DMS114 treated with DMSO at 0.1 percent for 48 hours (cell line): ENCODE data around the gene BDKRB1.

Source experiments
- DNase-seq: peaks from one replicate; lab custom pipeline; 2025; ENCODE audit not compliant: unreplicated experiment; lab: John Stamatoyannopoulos, UW

BDKRB1 gene

DNA sequence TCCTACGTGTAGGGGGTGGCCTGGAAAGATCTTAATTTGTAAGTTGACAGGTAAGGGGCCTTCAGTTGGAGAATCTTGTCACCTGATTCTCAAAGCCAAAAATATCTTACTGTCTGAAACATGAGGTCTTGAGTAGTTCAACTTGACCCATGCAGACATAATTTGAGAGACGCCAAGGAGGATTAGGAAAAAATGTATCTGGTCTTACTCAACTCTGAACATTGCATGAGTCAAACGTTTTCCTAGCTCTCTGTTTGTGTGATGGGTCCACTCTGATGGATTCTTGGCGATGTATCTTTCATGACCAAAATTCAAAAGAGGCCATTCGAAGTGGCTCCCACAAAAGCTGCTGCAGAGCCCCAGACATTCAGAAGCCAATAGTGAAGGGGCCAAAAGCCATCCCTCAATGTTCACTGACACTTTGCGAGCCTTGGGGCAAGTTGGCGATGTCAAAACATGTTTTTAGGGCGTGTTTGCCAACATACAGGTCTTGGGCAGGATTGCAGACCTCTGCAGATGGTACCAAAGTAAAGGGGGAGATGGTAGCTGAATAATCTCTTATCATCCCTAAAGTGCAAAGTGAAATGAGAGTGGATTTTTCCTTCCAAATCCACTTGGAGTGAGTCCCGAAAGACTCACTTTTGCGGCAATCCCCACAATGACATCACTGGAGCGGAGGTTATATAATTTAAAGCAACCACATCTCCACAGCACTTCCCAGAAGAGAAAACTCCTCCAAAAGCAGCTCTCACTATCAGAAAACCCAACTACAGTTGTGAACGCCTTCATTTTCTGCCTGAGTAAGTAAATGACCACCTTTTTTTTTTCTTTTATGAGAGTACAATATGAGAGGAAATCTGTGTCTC, at the start of gene BDKRB1:
Gene BDKRB1, plus strand, starts transcription at position 710 of the 866 bp plus-strand sequence. CDS start 7,473 bp downstream, outside the sequence.
- DNase-seq, result no peak

DNA sequence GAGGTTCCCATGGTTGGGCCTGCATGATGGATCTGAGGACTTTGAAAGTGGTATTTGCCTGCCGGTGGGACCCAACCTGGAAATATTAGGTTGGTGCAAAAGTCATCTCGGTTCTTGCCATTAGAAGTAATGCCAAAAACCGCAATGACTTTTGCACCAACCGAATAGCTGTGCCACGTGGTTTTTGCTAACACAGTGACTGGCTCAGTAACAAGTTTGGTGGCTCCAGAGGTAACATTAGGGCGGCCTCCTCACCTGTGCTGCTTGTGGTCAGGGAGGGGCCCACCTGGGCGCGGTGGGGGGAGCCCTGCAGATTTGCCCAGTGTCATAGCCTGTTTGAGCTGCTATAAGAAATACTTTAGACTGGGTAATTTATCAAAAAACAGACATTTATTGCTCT, 49.5 kb upstream of the BDKRB1 start:
- DNase-seq, result no peak

DNA sequence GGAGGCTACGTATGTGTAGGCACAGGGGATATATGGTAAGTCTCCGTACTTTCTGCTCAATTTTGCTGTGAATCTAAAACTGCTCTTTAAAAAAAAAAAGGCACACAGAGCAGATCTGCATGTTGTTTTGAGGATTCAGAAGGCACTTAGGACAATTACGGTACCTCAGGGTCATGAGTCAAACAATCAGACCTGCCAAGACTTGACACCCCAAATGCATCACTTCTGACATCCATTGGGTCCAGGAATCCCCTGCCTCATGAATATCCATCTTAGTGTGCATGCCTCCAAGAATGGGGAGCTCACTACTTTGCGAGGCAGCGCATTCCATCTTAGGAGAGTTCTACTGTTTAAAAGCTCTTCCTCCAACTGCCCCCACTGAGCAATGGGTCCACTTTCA, 48.3 kb upstream of the BDKRB1 start:
- no peak for DNase-seq

DNA sequence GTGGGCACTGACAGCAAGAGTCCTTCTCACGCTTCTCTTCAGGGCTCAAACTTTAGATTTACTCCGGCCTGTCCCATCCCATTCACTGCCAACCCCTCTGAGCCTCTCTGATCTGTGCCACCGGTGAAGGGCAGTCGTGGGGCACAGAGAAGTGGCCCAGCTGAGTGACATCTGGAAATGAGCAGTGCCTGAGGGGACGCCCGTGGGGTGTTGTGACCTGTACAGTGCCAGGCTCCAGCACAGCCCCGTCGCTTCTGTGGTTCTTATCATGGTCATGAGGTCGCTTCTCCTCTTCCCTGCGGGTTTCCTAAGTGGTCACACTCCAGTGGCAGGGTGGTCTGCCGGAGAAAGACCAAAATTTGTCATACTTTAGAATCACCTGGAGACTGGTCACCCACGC, 47.3 kb upstream of the BDKRB1 start:
- DNase-seq, result no peak

DNA sequence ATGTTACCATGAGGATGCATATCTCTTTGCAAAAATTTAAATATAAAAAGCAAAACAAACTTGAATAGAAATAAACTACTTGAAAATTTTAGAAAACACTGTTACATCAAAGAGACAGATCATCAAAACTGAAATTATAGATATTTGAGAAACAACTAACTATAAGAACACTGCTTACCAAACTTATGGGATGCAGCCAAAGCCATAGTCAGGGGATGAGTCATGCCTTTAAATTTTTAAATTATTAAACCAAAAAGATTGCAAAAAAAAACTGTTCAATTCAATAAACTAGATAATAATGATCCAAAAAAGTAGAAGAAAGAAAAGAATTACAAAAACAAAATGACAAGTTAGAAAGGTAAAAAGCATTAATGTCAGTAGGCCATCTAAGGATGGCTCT, 43.9 kb upstream of the BDKRB1 start:
- DNase-seq, result no peak

DNA sequence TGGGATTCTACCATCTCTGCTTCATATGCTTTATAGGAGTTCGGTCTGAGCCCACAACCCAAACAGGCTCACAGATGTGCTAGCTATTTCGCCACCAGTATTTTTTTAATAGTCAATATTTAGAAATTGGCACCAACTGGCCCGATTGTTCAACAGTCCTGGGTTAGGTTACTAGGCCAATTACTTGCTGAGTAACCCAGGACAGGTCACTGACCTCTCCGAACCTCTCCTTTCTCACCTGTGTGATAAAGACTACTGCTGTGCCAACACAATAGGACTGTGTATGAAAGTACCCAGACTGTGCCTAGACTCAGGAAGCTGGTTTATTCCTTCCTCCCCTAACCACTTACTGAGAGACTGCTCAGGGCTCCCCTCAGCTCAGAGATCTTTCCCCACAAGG, 43.1 kb upstream of the BDKRB1 start:
- no peak for DNase-seq

DNA sequence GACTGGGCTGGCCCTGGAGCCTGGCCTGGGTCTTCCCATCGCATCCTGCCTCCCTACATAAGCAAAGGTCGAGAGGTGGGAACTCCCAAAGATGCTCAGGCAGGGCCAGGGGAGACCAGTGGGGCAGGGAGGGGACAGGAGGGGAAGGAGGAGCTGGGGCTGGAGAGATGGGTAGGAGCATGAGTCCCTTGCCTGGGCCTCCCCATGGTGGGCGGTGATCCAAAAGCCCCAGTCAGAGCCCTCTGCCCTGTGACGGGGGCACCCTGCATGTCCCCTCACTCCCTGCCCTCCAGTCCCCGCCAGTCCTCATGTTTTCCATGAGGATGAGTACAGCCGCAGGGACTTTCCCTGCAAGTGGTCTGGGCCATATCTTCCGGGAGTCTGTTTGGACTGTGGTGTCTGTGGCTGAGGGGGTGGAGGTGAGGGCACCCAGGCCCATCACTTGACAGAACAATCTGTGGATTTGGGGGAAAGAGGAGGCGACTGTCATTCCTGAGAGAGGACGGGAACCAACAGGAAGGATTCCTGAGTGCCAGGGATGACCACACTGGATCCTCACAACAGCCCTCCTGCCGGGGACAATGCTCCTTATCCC, 42.0 kb upstream of the BDKRB1 start:
- DNase-seq, result no peak

DNA sequence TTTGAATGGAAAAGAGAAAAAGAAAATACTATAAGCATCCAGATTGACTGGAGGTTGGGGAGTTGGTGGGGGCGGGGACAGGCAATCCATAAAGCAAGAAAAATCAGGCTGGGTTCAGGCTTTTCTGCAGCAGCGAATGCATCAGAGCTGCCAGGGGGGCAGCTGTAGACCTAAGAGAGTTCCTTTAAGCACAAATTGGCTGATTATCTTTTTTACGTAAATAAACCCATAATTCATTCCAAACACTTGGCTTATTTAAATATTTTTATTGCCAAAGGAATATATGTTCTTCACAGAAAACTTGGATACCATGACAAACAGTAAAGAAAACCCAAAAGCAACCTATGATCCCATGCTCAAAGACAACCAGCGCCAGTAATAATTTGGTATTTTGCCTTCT, 41.2 kb upstream of the BDKRB1 start:
- no peak for DNase-seq

DNA sequence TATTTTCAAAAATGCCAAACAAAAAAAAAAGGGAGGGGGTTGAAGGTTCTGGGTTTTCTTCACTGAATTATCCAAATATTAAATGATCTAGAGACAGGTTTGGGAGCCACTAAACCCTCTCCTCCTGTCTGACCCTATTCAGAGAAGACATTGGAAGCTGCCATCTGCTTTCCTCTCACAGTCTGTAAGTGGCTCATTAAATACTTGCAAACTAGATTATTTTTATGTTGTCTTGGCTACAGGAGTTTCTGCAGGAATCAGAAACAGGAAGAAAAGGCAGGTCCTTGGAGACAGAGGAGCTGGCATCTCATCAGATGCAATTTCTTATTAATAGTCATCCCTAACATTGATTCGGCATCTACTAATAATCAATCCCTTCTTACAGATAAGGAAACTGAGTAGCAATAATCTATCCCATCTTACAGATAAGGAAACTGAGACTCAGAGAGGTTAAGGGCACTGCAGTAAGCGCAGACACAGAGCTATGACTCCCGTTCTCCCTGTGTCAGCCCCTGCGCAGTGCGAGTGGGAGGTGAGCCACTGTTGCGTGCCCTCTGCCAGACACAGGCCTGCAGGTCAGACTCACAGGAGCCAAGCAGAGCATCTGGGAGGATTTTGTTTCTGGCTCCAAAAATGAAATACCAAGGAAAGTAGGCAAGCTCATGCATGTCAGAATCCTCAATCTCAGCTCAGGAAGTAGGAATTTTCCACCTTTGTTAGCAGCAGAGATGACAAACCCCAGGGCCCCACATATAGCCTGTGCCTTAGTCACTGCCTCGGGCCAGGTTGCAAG, 40.4 kb upstream of the BDKRB1 start:
- DNase-seq, result no peak

DNA sequence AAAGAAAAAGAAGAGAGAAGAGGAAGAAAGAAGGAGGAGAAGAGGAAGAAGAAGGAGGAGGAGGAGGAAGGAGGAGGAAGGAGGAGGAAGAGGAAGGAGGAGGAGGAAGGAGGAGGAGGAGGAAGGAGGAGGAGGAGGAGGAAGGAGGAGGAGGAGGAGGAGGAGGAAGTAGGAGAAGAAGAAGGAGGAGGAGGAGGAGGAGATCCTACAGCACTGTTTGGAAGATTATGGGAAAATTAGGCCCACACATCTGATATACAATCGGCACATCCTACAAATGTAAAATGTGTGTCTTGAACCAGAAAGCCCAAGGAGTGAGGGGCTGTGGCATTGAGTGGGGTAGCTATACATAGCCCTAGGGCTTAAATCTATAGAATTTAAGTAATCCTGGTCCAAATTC, 39.4 kb upstream of the BDKRB1 start:
- DNase-seq, result no peak

DNA sequence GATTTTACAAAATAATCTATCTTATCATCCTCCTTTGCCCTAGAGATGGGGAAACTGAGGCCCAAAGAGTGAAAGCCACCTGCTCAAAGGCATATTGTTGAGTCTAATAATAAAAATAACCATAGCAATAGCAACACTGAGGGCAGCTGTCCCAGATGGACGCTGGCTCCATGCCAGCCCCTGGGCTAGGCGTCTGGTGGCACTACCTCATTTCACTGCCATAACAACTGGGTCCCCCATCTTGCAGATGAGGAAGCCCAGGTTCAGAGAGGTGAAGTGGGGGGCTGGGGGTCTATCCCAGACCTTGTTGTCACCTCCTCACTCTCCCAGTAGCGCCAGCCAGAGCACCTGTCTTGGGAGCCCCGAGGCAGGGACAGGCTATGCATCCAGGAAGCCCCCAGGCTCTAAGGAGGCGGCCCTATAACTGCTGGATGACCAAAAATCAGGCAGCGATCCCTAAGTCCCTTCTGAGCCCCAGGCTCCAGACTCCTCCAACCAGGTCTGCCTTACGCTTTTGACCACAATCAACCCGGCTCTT, 38.6 kb upstream of the BDKRB1 start:
- DNase-seq, result no peak

DNA sequence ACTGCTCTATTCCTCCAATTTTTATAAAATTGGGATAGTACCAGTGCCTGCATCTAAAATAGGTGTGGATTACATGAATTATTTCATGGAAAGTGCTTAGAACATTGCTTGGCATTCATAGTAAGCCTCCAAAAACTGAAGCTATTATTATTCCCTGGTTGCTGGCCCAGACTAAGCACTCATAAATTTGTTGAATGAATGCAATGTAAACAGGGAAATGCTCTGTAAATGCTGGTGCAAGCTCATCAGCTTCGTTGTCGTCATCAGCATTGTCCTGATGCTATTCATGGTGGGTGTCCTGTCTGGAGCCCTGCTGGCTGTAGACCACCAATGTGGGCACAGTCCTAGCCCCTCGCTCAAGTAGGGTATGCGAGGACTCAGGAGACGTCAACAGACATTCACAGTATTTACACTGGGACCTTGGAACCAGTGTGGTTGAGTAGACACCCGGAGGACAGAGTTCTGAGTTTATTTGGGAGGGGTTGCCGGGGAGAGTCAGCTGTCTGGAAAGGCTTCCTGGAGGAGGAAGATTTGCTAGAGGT, 34.8 kb upstream of the BDKRB1 start:
- no peak for DNase-seq

DNA sequence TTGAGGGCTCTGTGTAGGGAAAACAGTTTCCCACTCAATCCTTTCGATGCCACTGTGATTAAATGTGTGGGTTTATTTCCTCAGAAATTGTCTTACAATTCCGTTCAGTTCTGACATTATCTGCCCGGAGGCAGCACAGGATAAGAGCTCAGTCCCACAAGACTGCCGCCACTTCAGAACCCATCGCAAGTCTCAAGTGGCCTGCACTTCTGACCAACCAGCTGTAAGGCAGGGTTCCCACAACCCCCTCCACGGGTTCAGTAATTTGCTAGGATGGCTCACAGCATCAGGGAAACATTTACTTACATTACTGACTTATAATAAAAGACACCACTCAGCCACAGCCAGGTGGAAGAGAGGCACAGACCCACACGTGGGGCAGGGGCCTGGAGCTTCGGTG, 34.2 kb upstream of the BDKRB1 start:
- DNase-seq, result no peak

DNA sequence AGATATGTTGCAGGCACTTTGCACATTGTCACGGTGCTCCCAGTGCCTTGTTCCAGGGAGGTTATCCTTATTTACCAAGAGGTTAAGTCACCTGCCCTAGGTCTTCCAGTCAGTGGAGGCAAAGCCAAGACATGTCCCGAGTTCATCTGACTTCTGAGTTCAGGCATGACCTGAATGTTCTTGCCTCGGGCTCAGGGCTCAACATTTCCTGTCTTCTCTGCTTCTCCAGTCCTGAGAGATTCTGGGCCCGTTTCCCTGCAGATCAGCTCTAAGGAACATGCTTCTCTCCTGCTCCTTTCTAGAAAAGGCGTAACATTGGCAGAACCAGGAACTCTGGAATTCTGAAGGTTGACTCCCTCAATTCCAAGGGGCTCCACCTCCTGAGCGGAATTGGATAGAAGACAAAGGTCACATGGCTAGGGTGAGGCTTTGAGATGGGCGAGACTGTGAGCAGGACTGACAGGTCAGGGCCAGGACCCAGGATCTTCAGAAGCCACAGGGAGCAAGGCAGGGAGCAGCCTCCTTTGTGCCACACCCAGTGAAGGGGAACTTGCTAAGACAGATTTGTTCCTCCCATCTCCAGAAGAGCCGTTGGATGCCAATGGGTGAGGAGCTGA, 31.4 kb upstream of the BDKRB1 start:
- DNase-seq, result no peak

DNA sequence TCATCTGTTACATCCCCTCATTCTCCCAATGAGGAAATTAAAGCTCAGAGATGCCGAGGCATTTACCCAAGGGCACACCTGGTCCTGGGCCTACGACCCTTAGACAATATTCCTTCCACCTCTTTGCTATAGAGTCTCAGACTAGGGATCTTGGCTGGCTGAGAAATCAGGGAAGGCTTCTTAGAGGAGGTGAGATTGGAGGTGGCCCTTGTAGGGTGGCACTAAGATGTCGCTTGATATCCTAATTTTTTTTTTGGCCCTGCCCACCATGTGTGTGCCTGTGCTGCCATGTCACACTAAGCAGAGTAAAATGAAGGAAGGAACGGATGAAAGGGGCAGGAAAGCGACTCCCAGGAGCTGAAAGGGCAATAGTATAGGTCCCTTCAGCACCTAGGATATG, 30.8 kb upstream of the BDKRB1 start:
- no peak for DNase-seq

DNA sequence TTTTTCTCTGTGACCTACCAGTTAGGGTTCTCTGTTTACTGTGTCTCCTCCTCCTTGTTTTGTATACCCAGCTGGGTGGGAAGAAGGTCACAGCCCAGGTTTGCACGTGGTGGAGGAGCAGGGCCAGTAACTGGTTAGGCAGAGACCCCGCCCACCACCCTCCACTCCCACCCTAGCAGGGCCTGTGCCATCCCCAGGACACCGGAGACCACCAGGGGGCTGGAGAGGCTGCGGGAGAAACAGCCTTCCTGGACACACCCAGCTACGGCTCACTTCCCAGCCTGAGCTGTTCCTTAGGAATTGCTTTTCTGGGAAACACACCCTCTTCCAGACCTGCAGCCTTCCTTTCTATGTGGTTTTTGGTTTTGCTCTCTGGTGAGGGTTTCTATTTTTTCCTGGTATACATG, 30.3 kb upstream of the BDKRB1 start:
- no peak for DNase-seq

DNA sequence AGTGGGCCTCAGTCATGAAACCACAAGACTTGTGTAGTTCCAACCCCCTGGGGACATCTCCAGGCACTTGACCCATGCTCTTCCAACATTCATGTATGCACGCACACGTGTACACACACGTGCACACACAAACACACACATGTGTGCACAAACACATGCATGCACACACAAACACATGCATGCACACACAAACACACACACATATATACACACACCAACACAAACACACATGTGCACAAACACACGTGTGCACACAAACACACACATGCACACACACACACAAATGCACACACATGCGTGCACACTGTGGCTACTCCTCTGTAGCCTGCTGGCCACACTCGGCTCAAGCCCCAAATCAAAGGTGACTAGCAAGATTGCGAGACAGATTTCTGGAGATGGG, 28.6 kb upstream of the BDKRB1 start:
- DNase-seq, result no peak

DNA sequence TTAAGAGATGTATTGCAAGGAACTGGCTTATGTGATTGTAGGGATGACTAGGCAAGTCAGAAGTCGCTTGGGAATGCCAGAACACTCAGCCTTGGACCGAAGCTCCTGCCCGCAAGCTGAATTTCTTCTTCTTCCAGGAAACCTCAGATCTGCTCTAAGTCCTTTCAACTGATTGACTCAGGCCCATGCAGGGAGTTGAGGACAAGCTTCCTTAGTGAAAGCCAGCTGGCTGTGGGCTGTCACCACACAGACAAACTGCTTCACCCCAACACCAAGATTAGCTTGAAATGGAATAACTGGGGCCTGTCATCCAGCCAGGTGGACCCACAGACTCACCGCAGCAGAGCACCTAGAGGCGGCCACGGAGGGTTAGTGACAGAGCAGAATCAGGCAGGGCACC, 26.7 kb upstream of the BDKRB1 start:
- DNase-seq, result no peak

DNA sequence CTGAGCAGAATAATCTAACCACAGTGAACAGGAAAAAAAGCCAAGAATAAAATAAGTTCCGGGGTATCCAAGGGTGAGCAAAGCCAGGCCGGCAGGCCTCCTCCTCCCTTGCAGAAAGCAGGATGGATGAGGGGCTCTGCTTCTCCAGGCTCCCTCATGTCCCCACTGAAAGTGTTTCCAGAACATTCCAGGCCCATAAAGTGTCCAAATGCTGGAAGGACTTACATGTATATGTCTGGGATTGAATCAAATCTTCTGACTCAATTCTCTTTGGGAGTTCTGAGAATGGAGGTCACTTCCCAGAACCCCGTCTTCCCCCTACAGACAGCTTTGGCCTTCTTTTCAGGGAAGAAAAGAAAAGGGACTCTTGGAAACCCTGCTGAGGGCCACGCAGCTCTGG, 25.0 kb upstream of the BDKRB1 start:
- no peak for DNase-seq

DNA sequence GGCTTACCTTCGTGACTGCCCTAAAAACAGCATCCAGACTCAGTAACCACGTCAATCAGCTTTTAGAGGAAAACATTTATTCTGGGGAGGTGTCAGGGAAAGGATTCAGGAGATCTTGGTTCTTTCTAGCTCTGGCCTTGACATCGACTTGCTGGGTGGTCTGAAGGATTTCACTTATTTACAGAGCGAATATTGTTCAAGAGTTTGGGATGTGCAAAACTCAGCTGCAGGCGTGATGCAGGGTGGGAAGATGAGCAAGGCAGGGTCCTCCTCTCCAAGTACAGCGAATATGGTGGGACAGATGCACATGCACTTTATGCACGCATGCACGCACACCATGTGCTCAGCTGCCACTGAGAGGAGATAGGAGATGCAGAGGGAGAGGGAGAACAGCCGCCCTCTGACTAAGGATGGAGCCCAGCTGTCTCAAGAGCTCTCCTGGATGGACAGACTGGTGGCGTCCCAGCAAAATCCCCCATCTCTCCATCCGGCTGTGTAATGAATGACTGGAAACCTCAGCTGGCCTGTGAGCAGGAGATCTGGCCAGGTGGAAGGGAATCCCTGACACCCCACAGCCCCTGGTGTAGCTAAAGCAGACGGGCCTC, 24.4 kb upstream of the BDKRB1 start:
- DNase-seq, result no peak

DNA sequence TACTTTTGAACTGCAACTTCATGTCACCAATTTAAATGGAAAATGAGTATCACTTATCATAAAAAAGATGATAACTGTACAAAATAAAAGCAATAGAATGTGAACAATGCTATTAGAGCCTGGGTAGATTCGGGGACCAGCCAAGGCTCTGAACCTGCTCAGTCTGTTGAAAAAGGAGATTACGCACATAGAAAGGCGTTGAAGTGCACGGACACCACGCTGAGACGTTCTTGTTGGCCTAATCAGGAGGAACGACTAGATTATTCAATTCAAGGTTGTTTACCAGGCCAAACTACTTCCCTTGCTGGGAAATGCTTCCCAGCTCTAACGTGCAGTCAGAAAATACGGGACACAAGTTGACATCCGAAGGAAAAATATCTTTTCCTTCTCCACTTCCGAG, 23.5 kb upstream of the BDKRB1 start:
- no peak for DNase-seq
